ENCODE measurements around the gene RPN2. TPM values are rescaled to one million over a fixed set of nuclear protein-coding genes. Genes with fewer than 3 reads are reported as not detected.

RPN2 gene
- total RNA-seq, 4 donors from 2014 or later = 86.7 to 114 (median 110) TPM

DNA sequence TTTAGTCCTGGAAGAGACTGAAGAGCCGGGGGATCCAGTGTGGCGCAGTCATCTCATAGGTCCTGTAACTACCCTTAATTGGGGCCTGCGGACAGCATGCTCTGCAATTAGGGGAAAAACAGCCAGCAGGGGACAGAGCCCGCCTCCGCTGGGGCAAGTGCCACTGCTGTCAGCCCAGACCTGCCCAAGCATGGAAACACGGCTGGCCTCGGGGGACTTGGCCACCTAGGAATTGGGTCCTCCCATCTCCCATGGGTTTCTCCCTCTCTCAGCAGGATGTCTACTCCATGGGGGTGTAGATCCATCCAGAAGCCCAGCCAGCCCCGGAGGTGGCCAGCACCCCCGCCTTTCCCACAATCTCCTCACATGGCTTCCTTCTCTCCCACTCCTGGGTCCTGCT is 78.9 kb downstream of the RPN2 start:
- Histone ChIP-seq H3K4me1 (no peaks in the 10 kb centered on the region), H3K4me3 (no peak overlapping the region), H3K27me3 (peaks cover 8% of the 10 kb centered on the region), H3K36me3 (no peaks in the 10 kb centered on the region), H3K9me3 (peaks cover 0 to 8% (median 0%) of the 10 kb centered on the region in 3 donors), H3K27ac (no peak overlapping the region)
- WGBS, 2 donors (ENCODE audit: low coverage in 1 of 2) = 87 to 100% methylated on average over 2 to 3 of the region's 9 CpGs
- no peak for ATAC-seq
- TF ChIP-seq POLR2AphosphoS5 (IDR thresholded peaks at IDR 0.05) = no peak
- TF ChIP-seq, protein P1, sequence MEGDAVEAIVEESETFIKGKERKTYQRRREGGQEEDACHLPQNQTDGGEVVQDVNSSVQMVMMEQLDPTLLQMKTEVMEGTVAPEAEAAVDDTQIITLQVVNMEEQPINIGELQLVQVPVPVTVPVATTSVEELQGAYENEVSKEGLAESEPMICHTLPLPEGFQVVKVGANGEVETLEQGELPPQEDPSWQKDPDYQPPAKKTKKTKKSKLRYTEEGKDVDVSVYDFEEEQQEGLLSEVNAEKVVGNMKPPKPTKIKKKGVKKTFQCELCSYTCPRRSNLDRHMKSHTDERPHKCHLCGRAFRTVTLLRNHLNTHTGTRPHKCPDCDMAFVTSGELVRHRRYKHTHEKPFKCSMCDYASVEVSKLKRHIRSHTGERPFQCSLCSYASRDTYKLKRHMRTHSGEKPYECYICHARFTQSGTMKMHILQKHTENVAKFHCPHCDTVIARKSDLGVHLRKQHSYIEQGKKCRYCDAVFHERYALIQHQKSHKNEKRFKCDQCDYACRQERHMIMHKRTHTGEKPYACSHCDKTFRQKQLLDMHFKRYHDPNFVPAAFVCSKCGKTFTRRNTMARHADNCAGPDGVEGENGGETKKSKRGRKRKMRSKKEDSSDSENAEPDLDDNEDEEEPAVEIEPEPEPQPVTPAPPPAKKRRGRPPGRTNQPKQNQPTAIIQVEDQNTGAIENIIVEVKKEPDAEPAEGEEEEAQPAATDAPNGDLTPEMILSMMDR (IDR thresholded peaks at IDR 0.05) = no peak
- no peak for TF ChIP-seq EP300 (IDR thresholded peaks at IDR 0.05)
- TF ChIP-seq POLR2A (IDR thresholded peaks at IDR 0.05) = no peak

DNA sequence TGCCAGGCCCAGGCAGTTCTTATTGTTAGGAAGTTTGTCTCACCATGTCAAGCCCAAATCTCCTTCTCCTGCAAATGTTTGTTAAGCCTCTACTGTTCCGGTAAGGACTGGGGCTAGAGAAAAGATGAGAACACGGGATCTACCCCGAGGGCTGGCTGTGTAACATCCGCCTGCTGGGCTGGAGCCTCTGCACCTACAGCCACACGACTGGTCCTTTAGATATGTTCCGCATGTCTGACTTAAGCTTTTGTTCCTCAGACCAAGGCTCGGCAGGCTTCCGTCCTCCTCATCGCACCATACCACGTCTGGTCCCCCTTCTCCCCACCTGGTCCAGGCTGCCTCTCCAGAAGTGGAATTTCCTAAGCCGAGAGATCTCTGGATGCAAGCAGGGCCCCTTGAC is 79.9 kb downstream of the RPN2 start:
- WGBS, 2 donors (ENCODE audit: low coverage in 1 of 2) = 61 to 73% methylated on average over 9 to 11 of the region's 11 CpGs
- TF ChIP-seq POLR2AphosphoS5 (IDR thresholded peaks at IDR 0.05) (no peak), EP300 (IDR thresholded peaks at IDR 0.05) (no peak), POLR2A (IDR thresholded peaks at IDR 0.05) (no peak)
- TF ChIP-seq, protein P1 (IDR thresholded peaks at IDR 0.05) = no peak
- Histone ChIP-seq H3K27me3 (peaks cover 8% of the 10 kb centered on the region), H3K27ac (no peak overlapping the region), H3K4me3 (no peak overlapping the region), H3K36me3 (no peaks in the 10 kb centered on the region), H3K9me3 (peaks cover 0 to 7% (median 0%) of the 10 kb centered on the region in 3 donors), H3K4me1 (no peaks in the 10 kb centered on the region)
- ATAC-seq = no peak

DNA sequence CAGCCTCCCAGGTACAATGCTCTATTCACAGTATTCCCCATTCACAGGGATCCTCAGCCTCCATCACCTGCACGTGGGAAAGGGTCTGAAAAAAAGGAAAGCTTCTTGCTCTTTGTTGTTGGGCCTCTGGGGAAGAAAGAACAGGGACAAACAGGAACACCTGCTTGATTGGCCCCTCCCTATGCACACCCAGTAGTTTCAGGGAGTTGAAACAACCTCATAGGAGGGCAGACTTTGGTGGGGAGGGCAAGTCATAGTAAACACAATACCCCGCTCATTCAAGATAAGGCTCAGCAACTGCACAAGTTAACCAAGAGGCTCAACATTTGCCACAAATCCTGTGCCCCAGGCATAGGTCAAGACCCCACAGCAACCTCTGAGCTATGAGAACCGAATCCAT is 80.7 kb downstream of the RPN2 start:
- no peaks in the 10 kb centered on the region for H3K4me1 ChIP-seq
- H3K4me3 ChIP-seq = no peak overlapping the region
- peaks cover 8% of the 10 kb centered on the region for H3K27me3 ChIP-seq
- TF ChIP-seq POLR2AphosphoS5 (IDR thresholded peaks at IDR 0.05) (no peak), EP300 (IDR thresholded peaks at IDR 0.05) (no peak), POLR2A (IDR thresholded peaks at IDR 0.05) (no peak)
- TF ChIP-seq, protein P1 (IDR thresholded peaks at IDR 0.05) = no peak
- no peaks in the 10 kb centered on the region for H3K36me3 ChIP-seq
- WGBS, 2 donors (ENCODE audit: low coverage in 1 of 2) = 36% methylated on average over 2 of the region's 3 CpGs; no CpG with 5 or more reads in 1 of the 2 donors
- H3K27ac ChIP-seq = no peak overlapping the region
- no peaks in the 10 kb centered on the region for H3K9me3 ChIP-seq
- ATAC-seq = no peak

DNA sequence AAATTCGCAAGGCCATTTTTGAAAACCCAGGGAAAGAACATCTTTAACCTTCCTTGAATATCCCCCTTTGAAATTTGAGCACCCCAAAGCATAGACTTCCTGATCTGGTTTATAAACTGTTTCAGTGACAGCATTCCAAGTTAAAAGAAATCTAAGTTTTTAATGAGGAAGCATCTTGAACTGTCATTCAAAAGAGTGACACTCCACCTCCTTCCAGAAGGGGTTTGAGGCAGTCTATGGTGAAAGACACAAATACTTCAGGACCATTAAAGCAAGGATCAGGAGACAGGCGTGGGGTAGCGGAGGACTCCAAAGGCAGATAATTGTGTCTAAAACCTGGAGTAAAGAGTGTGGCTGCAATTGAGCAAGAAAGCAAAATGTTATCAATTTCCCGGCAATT is 81.8 kb downstream of the RPN2 start:
- Histone ChIP-seq H3K4me1 (no peaks in the 10 kb centered on the region), H3K27ac (no peak overlapping the region), H3K36me3 (no peaks in the 10 kb centered on the region), H3K27me3 (peaks cover 8% of the 10 kb centered on the region), H3K4me3 (no peak overlapping the region), H3K9me3 (no peaks in the 10 kb centered on the region)
- no peak for TF ChIP-seq POLR2AphosphoS5 (IDR thresholded peaks at IDR 0.05)
- WGBS, 2 donors (ENCODE audit: low coverage in 1 of 2) = 69 to 97% methylated on average over 3 to 4 of the region's 4 CpGs
- no peak for ATAC-seq

DNA sequence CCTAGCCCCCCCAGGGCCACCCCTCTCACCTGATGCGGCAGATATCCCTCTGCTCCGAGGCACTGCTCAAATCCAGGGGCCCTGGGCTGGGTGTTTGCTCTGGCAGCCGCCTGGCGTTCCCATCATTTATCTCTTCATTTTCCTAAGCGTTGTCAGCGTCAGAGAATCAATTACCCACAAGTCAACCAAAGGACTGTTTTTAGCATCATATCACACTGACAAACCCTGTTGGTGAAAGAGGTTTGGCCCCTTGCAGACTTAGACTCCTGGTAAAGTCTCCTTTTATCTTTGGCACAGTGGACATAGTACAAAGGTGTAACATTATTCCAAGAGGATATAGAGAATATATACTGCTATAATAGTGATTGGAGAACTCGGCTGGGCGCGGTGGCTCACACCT is 82.6 kb downstream of the RPN2 start, which contains the start of gene GHRH:
Gene GHRH (minus strand): TSS at position 101 of the 400 bp plus-strand sequence. CDS start 4,925 bp downstream, outside the sequence.
- Histone ChIP-seq H3K4me3 (no peak within 1 kb of the TSS), H3K36me3 (no peaks in the 10 kb centered on the region), H3K4me1 (no peaks in the 10 kb centered on the region), H3K9me3 (no peaks in the 10 kb centered on the region), H3K27ac (no peak within 1 kb of the TSS), H3K27me3 (peaks cover 8% of the 10 kb centered on the region)
- TF ChIP-seq POLR2AphosphoS5 (IDR thresholded peaks at IDR 0.05) = no peak
- TF ChIP-seq EP300 (IDR thresholded peaks at IDR 0.05) = no peak
- TF ChIP-seq, protein P1 (IDR thresholded peaks at IDR 0.05) = no peak
- no peak for TF ChIP-seq POLR2A (IDR thresholded peaks at IDR 0.05)
- 76% methylated on average over 4 of the region's 9 CpGs; no CpG with 5 or more reads in 1 of the 2 donors for WGBS, 2 donors (ENCODE audit: low coverage in 1 of 2)
- no peak for ATAC-seq

All from gastroesophageal sphincter (tissue), 4 donors.